ENCODE results near the gene ANKRD2. TPM values are rescaled to one million over a fixed set of nuclear protein-coding genes. Genes with fewer than 3 reads are reported as not detected.

ANKRD2 gene
- total RNA-seq, 4 donors from 2014 or later: 0.22 to 1.0 TPM; not detected in 2

DNA sequence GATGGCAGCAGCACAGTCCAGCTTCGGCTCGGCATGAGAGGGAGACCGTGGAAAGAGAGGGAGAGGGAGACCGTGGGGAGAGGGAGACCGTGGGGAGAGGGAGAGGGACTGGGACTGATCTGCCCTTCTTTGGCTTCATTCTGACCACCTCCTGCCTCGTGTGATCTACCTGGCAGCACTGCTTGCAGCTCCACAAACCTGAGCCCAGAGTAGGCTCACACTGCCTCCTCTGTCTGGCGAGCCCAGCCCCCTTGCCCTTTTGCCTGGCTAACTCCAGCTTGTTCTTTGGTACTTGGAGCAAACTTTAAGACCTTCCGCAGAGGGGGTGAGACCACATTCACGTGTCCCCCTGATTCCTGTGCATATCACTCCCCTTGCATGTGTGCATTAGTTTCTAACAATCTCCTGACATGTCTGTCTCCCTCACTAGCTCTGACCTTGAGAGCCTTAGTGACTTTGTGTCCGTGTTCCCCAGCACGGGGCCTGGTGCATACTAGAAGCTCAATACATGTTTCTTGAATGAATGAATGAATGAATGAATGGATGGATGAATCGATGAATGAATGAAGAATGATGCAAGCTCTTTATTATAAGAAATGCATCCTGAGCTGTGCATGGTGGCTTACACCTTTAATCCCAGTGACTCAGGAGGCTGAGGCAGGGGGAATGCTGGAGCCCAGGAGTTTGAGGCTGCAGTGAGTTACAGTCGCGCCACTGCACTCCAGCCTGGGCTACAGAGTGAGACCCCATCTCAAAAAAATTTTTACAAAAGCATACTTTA lies 42.7 kb upstream of the ANKRD2 start:
- no peaks in the 10 kb centered on the region for H3K9me3 ChIP-seq
- 78 to 88% methylated on average over 14 of the region's 14 CpGs for WGBS, 2 donors
- H3K4me3 ChIP-seq: no peak overlapping the region
- H3K36me3 ChIP-seq: no peaks in the 10 kb centered on the region
- H3K4me1 ChIP-seq: no peaks in the 10 kb centered on the region
- DNase-seq (ENCODE audit: low spot score in 2 of 2): no peak
- no peaks in the 10 kb centered on the region for H3K27me3 ChIP-seq
- TF ChIP-seq, protein P1, sequence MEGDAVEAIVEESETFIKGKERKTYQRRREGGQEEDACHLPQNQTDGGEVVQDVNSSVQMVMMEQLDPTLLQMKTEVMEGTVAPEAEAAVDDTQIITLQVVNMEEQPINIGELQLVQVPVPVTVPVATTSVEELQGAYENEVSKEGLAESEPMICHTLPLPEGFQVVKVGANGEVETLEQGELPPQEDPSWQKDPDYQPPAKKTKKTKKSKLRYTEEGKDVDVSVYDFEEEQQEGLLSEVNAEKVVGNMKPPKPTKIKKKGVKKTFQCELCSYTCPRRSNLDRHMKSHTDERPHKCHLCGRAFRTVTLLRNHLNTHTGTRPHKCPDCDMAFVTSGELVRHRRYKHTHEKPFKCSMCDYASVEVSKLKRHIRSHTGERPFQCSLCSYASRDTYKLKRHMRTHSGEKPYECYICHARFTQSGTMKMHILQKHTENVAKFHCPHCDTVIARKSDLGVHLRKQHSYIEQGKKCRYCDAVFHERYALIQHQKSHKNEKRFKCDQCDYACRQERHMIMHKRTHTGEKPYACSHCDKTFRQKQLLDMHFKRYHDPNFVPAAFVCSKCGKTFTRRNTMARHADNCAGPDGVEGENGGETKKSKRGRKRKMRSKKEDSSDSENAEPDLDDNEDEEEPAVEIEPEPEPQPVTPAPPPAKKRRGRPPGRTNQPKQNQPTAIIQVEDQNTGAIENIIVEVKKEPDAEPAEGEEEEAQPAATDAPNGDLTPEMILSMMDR (IDR thresholded peaks at IDR 0.05): no peak
- TF ChIP-seq POLR2A (IDR thresholded peaks at IDR 0.05) (no peak), EP300 (IDR thresholded peaks at IDR 0.05) (no peak)
- no peak overlapping the region for H3K27ac ChIP-seq

DNA sequence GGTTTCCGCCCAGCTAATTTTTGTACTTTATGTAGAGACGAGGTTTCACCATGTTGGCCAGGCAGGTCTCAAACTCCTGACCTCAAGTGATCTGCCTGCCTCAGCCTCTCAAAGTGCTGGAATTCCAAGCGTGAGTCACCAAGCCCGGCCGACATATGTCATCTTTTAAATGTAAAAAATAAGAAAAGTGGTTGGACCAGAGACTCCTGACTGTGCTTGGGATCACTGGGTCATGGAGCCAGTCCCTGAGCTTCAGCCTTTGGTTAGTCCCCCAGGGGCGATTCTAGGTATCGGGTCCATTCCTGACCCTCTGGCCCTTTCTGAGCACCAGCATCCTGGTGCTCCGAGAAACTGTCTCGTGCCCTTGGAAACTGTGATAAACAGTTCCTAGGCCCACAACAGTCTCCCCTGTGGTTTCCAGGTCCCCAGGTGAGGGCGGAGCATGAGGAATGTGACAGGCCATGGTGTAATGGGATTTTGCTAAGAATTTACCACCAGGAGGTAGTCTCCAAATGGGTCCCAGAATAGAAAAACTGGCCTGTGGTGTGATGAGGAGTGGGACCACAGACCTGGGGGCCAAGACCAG lies 41.1 kb upstream of the ANKRD2 start:
- WGBS, 2 donors: 89 to 90% methylated on average over 10 of the region's 10 CpGs
- TF ChIP-seq, protein P1 (IDR thresholded peaks at IDR 0.05): no peak
- TF ChIP-seq POLR2A (IDR thresholded peaks at IDR 0.05): no peak
- no peak for TF ChIP-seq EP300 (IDR thresholded peaks at IDR 0.05)
- no peaks in the 10 kb centered on the region for H3K27me3 ChIP-seq
- no peaks in the 10 kb centered on the region for H3K9me3 ChIP-seq
- no peaks in the 10 kb centered on the region for H3K36me3 ChIP-seq
- H3K27ac ChIP-seq: no peak overlapping the region
- no peaks in the 10 kb centered on the region for H3K4me1 ChIP-seq
- H3K4me3 ChIP-seq: no peak overlapping the region
- DNase-seq (ENCODE audit: low spot score in 2 of 2): no peak

DNA sequence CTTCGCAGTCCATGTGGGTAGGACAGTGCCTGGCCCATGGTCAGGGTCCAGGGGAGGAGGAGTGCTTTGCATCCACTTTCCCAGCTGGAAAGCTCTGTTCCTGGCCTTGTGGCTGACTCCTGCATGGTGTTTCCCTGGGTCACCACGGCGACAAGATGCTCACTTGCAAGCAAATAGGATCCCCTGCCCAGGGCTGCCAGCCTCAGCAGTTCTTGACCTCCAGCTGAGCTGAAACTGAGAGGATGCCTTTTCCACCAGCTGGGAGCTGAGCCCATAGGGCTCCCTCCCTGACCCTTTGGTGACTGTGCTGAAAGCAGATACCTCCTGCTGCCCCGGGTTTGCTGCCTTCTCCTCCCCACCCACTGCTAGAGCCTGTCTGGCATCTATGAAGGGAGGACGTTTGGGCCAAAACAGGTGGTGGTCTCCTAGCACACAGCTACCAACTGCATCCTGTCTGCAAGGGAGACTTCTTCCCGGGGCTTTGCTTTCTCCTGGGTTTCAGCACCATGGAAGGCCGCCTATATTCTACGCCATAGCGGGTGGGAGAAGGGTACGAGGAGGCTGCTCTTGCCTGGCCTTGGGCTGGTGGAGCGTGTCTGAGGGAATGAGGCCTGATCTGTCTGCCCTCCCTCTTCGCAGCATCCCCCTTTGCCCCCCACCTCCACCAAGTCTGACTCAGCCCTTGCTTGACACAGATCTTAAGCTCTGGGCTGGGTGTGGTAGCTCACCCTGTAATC lies 39.5 kb upstream of the ANKRD2 start:
- Histone ChIP-seq H3K9me3 (no peaks in the 10 kb centered on the region), H3K27ac (no peak overlapping the region), H3K4me1 (no peaks in the 10 kb centered on the region), H3K36me3 (no peaks in the 10 kb centered on the region), H3K27me3 (no peaks in the 10 kb centered on the region), H3K4me3 (no peak overlapping the region)
- no peak for TF ChIP-seq EP300 (IDR thresholded peaks at IDR 0.05)
- TF ChIP-seq POLR2A (IDR thresholded peaks at IDR 0.05): no peak
- TF ChIP-seq, protein P1 (IDR thresholded peaks at IDR 0.05): no peak
- 75 to 78% methylated on average over 12 of the region's 12 CpGs for WGBS, 2 donors
- no peak for DNase-seq (ENCODE audit: low spot score in 2 of 2)

DNA sequence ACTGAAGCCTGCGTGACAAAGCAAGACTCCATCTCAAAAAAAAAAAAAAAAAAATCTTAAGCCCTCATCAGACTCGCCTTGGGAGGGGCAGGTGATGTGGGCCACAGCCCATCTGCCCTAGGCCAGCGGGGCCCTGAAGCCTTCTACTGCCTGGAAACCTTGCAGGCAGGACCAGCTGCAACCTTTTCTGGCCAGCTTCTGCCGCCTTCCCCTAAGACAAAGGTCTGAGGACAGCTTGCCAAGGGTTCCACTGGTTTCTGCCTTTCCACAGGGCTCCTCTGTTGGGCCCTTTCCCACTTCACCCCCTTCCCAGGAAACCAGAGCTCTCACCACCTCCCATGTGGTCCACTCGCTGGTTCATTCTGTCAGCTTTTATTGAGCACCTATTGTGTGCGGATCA lies 38.7 kb upstream of the ANKRD2 start:
- TF ChIP-seq EP300 (IDR thresholded peaks at IDR 0.05): no peak
- no peak for TF ChIP-seq POLR2A (IDR thresholded peaks at IDR 0.05)
- H3K36me3 ChIP-seq: no peaks in the 10 kb centered on the region
- H3K4me3 ChIP-seq: no peak overlapping the region
- peaks cover 0 to 6% (median 0%) of the 10 kb centered on the region in 4 donors for H3K4me1 ChIP-seq
- 77 to 87% methylated on average over 6 of the region's 6 CpGs for WGBS, 2 donors
- no peaks in the 10 kb centered on the region for H3K27me3 ChIP-seq
- no peaks in the 10 kb centered on the region for H3K9me3 ChIP-seq
- H3K27ac ChIP-seq: no peak overlapping the region
- DNase-seq (ENCODE audit: low spot score in 2 of 2): no peak

DNA sequence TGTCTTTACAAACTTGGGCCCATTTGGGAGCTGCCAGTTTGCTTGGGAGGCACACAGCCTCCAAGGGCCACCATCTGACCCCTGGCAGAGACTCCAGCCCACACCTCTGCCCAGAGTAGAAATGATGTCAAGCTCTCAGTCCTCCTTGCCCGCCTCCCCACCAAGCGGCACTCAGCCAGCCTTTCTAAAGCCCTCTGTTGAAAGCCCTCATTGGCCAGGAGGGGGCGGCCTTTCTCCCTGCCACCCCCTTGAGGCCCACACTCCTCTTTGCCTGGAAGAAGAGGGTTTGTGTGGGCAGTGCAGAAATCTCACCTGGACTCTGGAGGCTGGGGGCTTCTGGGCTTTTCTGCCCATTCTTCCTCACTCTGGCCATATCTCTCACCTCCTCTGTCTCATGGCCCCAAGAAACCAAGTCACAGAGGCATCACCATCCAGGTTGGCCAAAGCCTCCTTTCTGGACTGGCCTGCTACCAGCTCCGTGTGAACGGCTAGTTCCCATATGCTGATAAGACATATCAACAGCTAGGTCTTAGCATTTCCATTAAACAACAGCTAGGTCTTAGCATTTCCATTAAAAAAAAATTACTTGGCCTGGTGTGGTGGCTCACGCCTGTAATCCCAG lies 37.7 kb upstream of the ANKRD2 start:
- TF ChIP-seq POLR2A (IDR thresholded peaks at IDR 0.05): no peak
- TF ChIP-seq, protein P1 (IDR thresholded peaks at IDR 0.05): peak in 1 of 5 experiments; percentile 32
- TF ChIP-seq EP300 (IDR thresholded peaks at IDR 0.05): no peak
- peaks cover 0 to 16% (median 2%) of the 10 kb centered on the region in 4 donors for H3K4me1 ChIP-seq
- H3K27ac ChIP-seq: no peak overlapping the region
- H3K9me3 ChIP-seq: no peaks in the 10 kb centered on the region
- 65 to 84% methylated on average over 6 of the region's 6 CpGs for WGBS, 2 donors
- DNase-seq (ENCODE audit: low spot score in 2 of 2): no peak
- H3K36me3 ChIP-seq: no peaks in the 10 kb centered on the region
- no peak overlapping the region for H3K4me3 ChIP-seq
- H3K27me3 ChIP-seq: no peaks in the 10 kb centered on the region
